Neural cell (in vitro differentiated cells): ENCODE data around the gene ABHD10. TPM values are rescaled to one million over a fixed set of nuclear protein-coding genes. Genes with fewer than 3 reads are reported as not detected.

ENCODE experiments used
- H2AFZ ChIP-seq: fragments of 200-600, 300-800 bp; sonication (generic), shearing (Covaris generic); 2 replicates; pipeline ENCODE4 v1.6.0; 2014; ENCODE audit warnings: low read depth, mild to moderate bottlenecking, antibody characterized with exemption, low read length, moderate library complexity
- H3F3A ChIP-seq: fragments of 200-600 bp; shearing (Covaris generic); 2 replicates; pipeline ENCODE4 v1.6.1; 2016; ENCODE audit warnings: mild to moderate bottlenecking, moderate library complexity, mixed read lengths, antibody characterized with exemption, low read length; ENCODE audit not compliant: insufficient read depth, poor library complexity, severe bottlenecking
- H3K27ac ChIP-seq: fragments of 200-600, 300-800 bp; sonication (generic), shearing (Covaris generic); 2 replicates; pipeline ENCODE4 v1.5.1; 2014; ENCODE audit warnings: mild to moderate bottlenecking, low read length, moderate library complexity
- H3K27me3 ChIP-seq: fragments of 300-800, 200-600 bp; sonication (generic), shearing (Covaris generic); 2 replicates; pipeline ENCODE4 v1.6.0; 2014; ENCODE audit warnings: mild to moderate bottlenecking, low read depth, low read length, moderate library complexity; ENCODE audit not compliant: insufficient read depth
- H3K36me3 ChIP-seq: fragments of 300-800, 200-600 bp; sonication (generic), shearing (Covaris generic); 2 replicates; pipeline ENCODE4 v1.5.1; 2014; ENCODE audit warnings: mild to moderate bottlenecking, antibody characterized with exemption, low read length, moderate library complexity; ENCODE audit not compliant: insufficient read depth
- H3K4me2 ChIP-seq: fragments of 300-800, 200-600 bp; sonication (generic), shearing (Covaris generic); 2 replicates; pipeline ENCODE4 v1.6.0; 2014; ENCODE audit warnings: mild to moderate bottlenecking, low read length
- H3K4me3 ChIP-seq: fragments of 300-800, 200-600 bp; sonication (generic), shearing (Covaris generic); 2 replicates; pipeline ENCODE4 v1.5.1; 2014; ENCODE audit warnings: mild to moderate bottlenecking, low read length, moderate library complexity
- H3K79me2 ChIP-seq: fragments of 200-600 bp; shearing (Covaris generic); replicated peaks from 2 replicates; pipeline ENCODE4 v1.6.0; 2014; ENCODE audit warnings: mild to moderate bottlenecking, low read length, moderate library complexity; ENCODE audit not compliant: insufficient read depth
- H3K9ac ChIP-seq: fragments of 300-800, 200-600 bp; sonication (generic), shearing (Covaris generic); 2 replicates; pipeline ENCODE4 v1.6.1; 2016; ENCODE audit warnings: mild to moderate bottlenecking, low read length, mixed read lengths
- H3K9me2 ChIP-seq: fragments of 200-600 bp; shearing (Covaris generic); 2 replicates; pipeline ENCODE4 v1.6.1; 2016; ENCODE audit warnings: mild to moderate bottlenecking, low read length, mixed read lengths; ENCODE audit not compliant: insufficient read depth
- H3K9me3 ChIP-seq: fragments of 200-600, 300-800 bp; sonication (generic), shearing (Covaris generic); 2 replicates; pipeline ENCODE4 v1.6.1; 2016; ENCODE audit warnings: mild to moderate bottlenecking, mixed run types, low read length, moderate library complexity, mixed read lengths
- H4K20me1 ChIP-seq: fragments of 200-600 bp; shearing (Covaris generic); 2 replicates; pipeline ENCODE4 v1.6.1; 2016; ENCODE audit warnings: mild to moderate bottlenecking, mixed run types; ENCODE audit not compliant: insufficient read depth
- EP300 ChIP-seq: fragments of 450-650 bp; conservative IDR thresholded peaks from 2 replicates; pipeline ENCODE4 v1.6.1; 2014; ENCODE audit warnings: antibody characterized with exemption, mild to moderate bottlenecking, moderate library complexity; ENCODE audit not compliant: poor library complexity, severe bottlenecking
- EZH2 ChIP-seq: fragments of 200-600, 300-800 bp; shearing (Covaris generic), sonication (generic); IDR thresholded peaks from 2 replicates; pipeline ENCODE4 v1.6.1; 2014; ENCODE audit warnings: antibody characterized with exemption, low read length, borderline replicate concordance, mild to moderate bottlenecking; ENCODE audit not compliant: insufficient read depth, poor library complexity, severe bottlenecking
- MXI1 ChIP-seq: fragments of 450-650 bp; conservative IDR thresholded peaks from 2 replicates; pipeline ENCODE4 v1.6.1; 2014; ENCODE audit warnings: antibody characterized with exemption, mild to moderate bottlenecking; ENCODE audit not compliant: poor library complexity, severe bottlenecking
- POLR2AphosphoS5 ChIP-seq: IDR thresholded peaks from 2 replicates; pipeline ENCODE4 v1.6.1; 2012
- RAD21 ChIP-seq: fragments of 450-650 bp; conservative IDR thresholded peaks from 2 replicates; pipeline ENCODE4 v1.6.1; 2014; ENCODE audit warnings: antibody characterized with exemption, mild to moderate bottlenecking, moderate library complexity
- SMC3 ChIP-seq: fragments of 450-650 bp; conservative IDR thresholded peaks from 2 replicates; pipeline ENCODE4 v1.6.1; 2014; ENCODE audit warnings: antibody characterized with exemption, mild to moderate bottlenecking, moderate library complexity; ENCODE audit not compliant: poor library complexity
- TAF1 ChIP-seq: IDR thresholded peaks from 2 replicates; pipeline ENCODE4 v1.6.1; 2012; ENCODE audit warnings: low read depth
- polyA plus RNA-seq: library from polyadenylated mRNA; depleted of rRNA; stranded (reverse); fragments of >200 nt; gene quantifications from 2 replicates; pipeline ENCODE4 v1.2.3, GENCODE V29; 2014
- TF ChIP-seq, protein P1 (sequence below): fragments of 450-650 bp; IDR thresholded peaks from 2 replicates; pipeline ENCODE4 v1.5.1; 2014; ENCODE audit warnings: antibody characterized with exemption, mild to moderate bottlenecking, moderate library complexity; ENCODE audit not compliant: poor library complexity, severe bottlenecking
- TF ChIP-seq, protein P2 (sequence below): IDR thresholded peaks from 2 replicates; pipeline ENCODE4 v1.6.1; 2012; ENCODE audit warnings: borderline replicate concordance

ABHD10 gene
- polyA plus RNA-seq, 1 donor from 2014 or later = 84.7 TPM

DNA sequence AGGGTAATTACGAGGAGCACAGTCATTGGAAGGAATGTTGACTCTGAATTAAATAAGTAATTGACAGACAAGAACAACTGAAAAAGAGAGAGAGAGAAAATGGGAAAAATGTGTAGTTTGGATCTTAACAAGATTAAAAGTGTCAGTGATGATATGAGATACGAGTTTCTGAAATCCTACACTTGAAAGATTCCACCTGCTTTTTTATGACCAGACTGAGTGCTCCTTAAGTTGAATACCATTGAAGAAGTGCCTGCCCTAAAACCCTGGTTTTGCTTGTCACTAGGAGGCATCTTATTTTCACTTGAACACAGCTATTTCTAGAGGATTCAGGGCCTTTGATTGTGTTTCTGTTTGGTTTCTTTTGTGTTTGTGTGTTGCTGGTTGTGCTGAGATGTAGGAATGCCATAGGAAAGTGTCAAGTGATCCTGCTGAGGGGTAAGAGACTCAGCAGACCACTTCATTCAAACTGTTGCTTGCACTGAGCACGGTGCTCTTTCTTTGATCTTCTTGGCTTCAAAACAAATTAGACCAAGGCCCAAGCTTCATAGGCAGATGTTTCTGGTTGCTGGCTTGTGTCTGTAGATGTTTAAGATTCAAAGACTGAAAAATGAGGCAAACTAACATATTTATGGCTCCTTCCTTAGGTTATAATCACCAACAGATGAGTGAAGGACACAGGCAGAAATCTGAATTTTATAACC lies 17.2 kb upstream of the ABHD10 start:
- no peak overlapping the region for H3K27ac ChIP-seq
- H4K20me1 ChIP-seq = no peaks in the 10 kb centered on the region
- H2AFZ ChIP-seq = no peak overlapping the region
- H3K27me3 ChIP-seq = no peaks in the 10 kb centered on the region
- H3K4me3 ChIP-seq = no peak overlapping the region
- H3K4me2 ChIP-seq = no peak overlapping the region
- H3K9me3 ChIP-seq = no peaks in the 10 kb centered on the region
- no peaks in the 10 kb centered on the region for H3K36me3 ChIP-seq
- no peaks in the 10 kb centered on the region for H3K9me2 ChIP-seq
- no peaks in the 10 kb centered on the region for H3F3A ChIP-seq
- H3K9ac ChIP-seq = no peak overlapping the region
- H3K79me2 ChIP-seq = no peaks in the 10 kb centered on the region
- no peak for TF ChIP-seq RAD21
- no peak for TF ChIP-seq EP300
- TF ChIP-seq TAF1 = no peak
- no peak for TF ChIP-seq EZH2
- TF ChIP-seq POLR2AphosphoS5 = no peak
- TF ChIP-seq, protein P1, sequence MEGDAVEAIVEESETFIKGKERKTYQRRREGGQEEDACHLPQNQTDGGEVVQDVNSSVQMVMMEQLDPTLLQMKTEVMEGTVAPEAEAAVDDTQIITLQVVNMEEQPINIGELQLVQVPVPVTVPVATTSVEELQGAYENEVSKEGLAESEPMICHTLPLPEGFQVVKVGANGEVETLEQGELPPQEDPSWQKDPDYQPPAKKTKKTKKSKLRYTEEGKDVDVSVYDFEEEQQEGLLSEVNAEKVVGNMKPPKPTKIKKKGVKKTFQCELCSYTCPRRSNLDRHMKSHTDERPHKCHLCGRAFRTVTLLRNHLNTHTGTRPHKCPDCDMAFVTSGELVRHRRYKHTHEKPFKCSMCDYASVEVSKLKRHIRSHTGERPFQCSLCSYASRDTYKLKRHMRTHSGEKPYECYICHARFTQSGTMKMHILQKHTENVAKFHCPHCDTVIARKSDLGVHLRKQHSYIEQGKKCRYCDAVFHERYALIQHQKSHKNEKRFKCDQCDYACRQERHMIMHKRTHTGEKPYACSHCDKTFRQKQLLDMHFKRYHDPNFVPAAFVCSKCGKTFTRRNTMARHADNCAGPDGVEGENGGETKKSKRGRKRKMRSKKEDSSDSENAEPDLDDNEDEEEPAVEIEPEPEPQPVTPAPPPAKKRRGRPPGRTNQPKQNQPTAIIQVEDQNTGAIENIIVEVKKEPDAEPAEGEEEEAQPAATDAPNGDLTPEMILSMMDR = no peak
- TF ChIP-seq, protein P2, sequence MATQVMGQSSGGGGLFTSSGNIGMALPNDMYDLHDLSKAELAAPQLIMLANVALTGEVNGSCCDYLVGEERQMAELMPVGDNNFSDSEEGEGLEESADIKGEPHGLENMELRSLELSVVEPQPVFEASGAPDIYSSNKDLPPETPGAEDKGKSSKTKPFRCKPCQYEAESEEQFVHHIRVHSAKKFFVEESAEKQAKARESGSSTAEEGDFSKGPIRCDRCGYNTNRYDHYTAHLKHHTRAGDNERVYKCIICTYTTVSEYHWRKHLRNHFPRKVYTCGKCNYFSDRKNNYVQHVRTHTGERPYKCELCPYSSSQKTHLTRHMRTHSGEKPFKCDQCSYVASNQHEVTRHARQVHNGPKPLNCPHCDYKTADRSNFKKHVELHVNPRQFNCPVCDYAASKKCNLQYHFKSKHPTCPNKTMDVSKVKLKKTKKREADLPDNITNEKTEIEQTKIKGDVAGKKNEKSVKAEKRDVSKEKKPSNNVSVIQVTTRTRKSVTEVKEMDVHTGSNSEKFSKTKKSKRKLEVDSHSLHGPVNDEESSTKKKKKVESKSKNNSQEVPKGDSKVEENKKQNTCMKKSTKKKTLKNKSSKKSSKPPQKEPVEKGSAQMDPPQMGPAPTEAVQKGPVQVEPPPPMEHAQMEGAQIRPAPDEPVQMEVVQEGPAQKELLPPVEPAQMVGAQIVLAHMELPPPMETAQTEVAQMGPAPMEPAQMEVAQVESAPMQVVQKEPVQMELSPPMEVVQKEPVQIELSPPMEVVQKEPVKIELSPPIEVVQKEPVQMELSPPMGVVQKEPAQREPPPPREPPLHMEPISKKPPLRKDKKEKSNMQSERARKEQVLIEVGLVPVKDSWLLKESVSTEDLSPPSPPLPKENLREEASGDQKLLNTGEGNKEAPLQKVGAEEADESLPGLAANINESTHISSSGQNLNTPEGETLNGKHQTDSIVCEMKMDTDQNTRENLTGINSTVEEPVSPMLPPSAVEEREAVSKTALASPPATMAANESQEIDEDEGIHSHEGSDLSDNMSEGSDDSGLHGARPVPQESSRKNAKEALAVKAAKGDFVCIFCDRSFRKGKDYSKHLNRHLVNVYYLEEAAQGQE = no peak
- TF ChIP-seq MXI1 = no peak
- TF ChIP-seq SMC3 = no peak

DNA sequence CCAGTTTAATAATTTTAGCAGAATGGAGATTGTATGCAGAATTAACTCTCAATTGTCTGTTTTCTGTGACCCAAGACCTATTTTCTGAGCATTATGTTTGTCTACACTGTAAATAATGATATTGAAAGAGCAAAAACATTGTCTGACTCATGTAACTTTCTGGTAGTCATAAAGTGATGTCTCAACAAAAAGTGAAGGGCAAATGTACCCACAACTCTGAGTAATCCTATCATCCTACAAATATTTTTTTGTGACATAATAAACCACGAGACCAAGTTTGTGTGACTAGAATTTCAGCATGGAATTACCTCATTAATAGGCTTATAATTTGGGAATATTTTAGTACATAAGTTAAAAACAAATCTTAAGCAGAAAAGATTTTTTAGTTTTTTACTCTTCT lies 15.4 kb upstream of the ABHD10 start:
- no peaks in the 10 kb centered on the region for H3K9me2 ChIP-seq
- H2AFZ ChIP-seq = no peak overlapping the region
- no peaks in the 10 kb centered on the region for H3K36me3 ChIP-seq
- no peaks in the 10 kb centered on the region for H3F3A ChIP-seq
- TF ChIP-seq, protein P1 = no peak
- no peak for TF ChIP-seq EZH2
- no peak for TF ChIP-seq EP300
- TF ChIP-seq MXI1 = no peak
- no peak for TF ChIP-seq SMC3
- no peak for TF ChIP-seq POLR2AphosphoS5
- TF ChIP-seq RAD21 = no peak
- no peak for TF ChIP-seq TAF1
- TF ChIP-seq, protein P2 = no peak
- H3K4me3 ChIP-seq = no peak overlapping the region
- no peaks in the 10 kb centered on the region for H3K27me3 ChIP-seq
- no peaks in the 10 kb centered on the region for H3K9me3 ChIP-seq
- H3K27ac ChIP-seq = no peak overlapping the region
- H3K79me2 ChIP-seq = no peaks in the 10 kb centered on the region
- no peaks in the 10 kb centered on the region for H4K20me1 ChIP-seq
- no peak overlapping the region for H3K4me2 ChIP-seq
- no peak overlapping the region for H3K9ac ChIP-seq
